Upper lobe of left lung (tissue), 6 donors: ENCODE results near the gene PALMD. TPM values are rescaled to one million over a fixed set of nuclear protein-coding genes. Genes with fewer than 3 reads are reported as not detected.

Experiments
- ATAC-seq, 2 donors: fragments of 200-7000 bp; cut with Tn5 transposase; one replicate each; pipeline ENCODE4 v1.9.1; 2022; ENCODE audit warnings: mild to moderate bottlenecking in 2 of 2, moderate library complexity in 2 of 2; ENCODE audit not compliant: low FRiP score in 2 of 2
- DNase-seq, 2 donors: peaks; one replicate each; pipeline ENCODE4 v3.0.0-alpha.2; 2019 to 2020
- H3K27ac ChIP-seq, 4 donors: fragments of 200-600 bp; sonication (generic); one replicate each; pipeline ENCODE4 v1.5.1; 2016 to 2019
- H3K27me3 ChIP-seq, 4 donors: fragments of 200-600 bp; sonication (generic); one replicate each; pipeline ENCODE4 v1.5.1; 2017 to 2019
- H3K36me3 ChIP-seq, 4 donors: fragments of 200-600 bp; sonication (generic); one replicate each; pipeline ENCODE4 v1.5.1; 2016 to 2019
- H3K4me1 ChIP-seq, 4 donors: fragments of 200-600 bp; sonication (generic); one replicate each; pipeline ENCODE4 v1.5.1; 2018 to 2019
- H3K4me3 ChIP-seq, 4 donors: fragments of 200-600 bp; sonication (generic); one replicate each; pipeline ENCODE4 v1.5.1; 2017 to 2019; ENCODE audit warnings: mild to moderate bottlenecking in 2 of 4, moderate library complexity in 1 of 4
- H3K9me3 ChIP-seq, 4 donors: fragments of 200-600 bp; sonication (generic); one replicate each; pipeline ENCODE4 v1.5.1; 2018 to 2019
- EP300 ChIP-seq, 4 donors: sonication (generic); formaldehyde crosslinking; IDR thresholded peaks; one replicate each; pipeline ENCODE4 v1.5.1; 2017; ENCODE audit warnings: antibody characterized with exemption in 4 of 4, control low read depth in 2 of 4
- POLR2A ChIP-seq, 4 donors: fragments of 450-650 bp; IDR thresholded peaks; one replicate each; pipeline ENCODE4 v1.5.1; 2016 to 2017; ENCODE audit warnings: antibody characterized with exemption in 4 of 4, mild to moderate bottlenecking in 2 of 4
- POLR2AphosphoS5 ChIP-seq, 2 donors: sonication (generic); formaldehyde crosslinking; IDR thresholded peaks; one replicate each; pipeline ENCODE4 v1.5.1; 2017; ENCODE audit warnings: antibody characterized with exemption in 2 of 2
- WGBS, 2 donors: methylation state at CpG; one replicate each; pipeline ENCODE4 v1.1.5; 2017 to 2018; 5-methylcytosine and 5-hydroxymethylcytosine counted together
- total RNA-seq, 6 donors: library from RNA; depleted of rRNA in 4 of 6; stranded (reverse); fragments of >200 nt in 4 of 6; gene quantifications; one replicate each; pipeline versions ENCODE4 v1.1.0 to v1.2.1, GENCODE V29; 2016 to 2021
- TF ChIP-seq, protein P1 (sequence below), 6 experiments: fragments of 450-650 bp in 4 of 6; fragments of 200-600 bp in 2 of 6; sonication (generic) in 2 of 6; IDR thresholded peaks; one replicate each; pipeline ENCODE4 v1.5.1; 2016 to 2019; ENCODE audit warnings: antibody characterized with exemption in 6 of 6
- donor health status: DM: no; HTN: no; CAD: no; lungs with moderate emphysema.
- donor health status: DM: no; HTN: yes; CAD: no; lungs with severe emphysema.

Gene PALMD
- total RNA-seq, 6 donors from 2014 or later: 11.0 to 30.6 (median 23.7) TPM

DNA sequence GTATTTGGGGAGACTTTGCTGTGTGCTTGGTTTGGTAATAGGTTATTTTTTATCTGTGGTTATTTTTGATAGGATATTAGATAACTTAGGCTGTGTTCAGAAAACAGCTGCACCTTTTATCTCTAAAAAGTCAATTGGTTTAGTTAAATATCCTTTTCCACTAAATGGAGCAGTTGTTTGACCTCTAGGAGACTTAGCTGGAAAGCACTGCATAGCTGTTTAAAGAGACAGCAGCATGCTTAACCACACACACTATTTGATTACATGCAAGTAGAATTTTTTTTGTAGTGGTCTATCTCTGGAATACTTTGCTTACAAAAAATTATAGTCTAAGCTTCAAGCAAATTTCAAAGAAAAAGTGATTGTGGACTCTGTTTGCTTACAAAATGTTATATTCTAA, 6.5 kb upstream of the PALMD start:
- Histone ChIP-seq H3K36me3 (no peaks in the 10 kb centered on the region), H3K27me3 (no peaks in the 10 kb centered on the region), H3K4me1 (peaks cover under 1 to 5% (median 2%) of the 10 kb centered on the region in 4 donors), H3K4me3 (no peak overlapping the region), H3K27ac (peak overlapping the region in 1 of 4 donors; percentile 38), H3K9me3 (no peaks in the 10 kb centered on the region)
- no peak for TF ChIP-seq POLR2AphosphoS5 (IDR thresholded peaks at IDR 0.05)
- DNase-seq: no peak
- ATAC-seq: no peak

DNA sequence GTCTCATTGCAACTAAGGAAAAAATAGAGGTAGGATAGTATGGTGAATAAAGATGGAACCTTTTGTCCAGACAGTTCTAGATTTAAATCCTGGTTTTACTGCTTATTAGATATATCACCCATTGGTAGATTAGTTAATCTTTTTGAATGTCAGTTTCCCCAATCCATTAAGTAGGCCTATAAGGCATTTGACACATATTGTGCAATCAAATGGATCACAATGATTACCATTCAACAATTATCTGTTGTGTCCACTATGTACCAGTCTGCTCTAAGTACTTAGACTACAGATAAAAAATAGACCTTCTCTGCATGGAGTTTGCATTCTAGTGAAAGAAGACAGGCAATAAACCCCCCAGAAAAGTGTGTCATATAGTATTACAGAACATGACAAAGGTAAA, 6.0 kb upstream of the PALMD start:
- no peaks in the 10 kb centered on the region for H3K9me3 ChIP-seq
- H3K27me3 ChIP-seq: no peaks in the 10 kb centered on the region
- DNase-seq (no peak), ATAC-seq (no peak)
- no peak overlapping the region for H3K4me3 ChIP-seq
- peaks cover 6 to 10% (median 7%) of the 10 kb centered on the region in 4 donors for H3K4me1 ChIP-seq
- peak overlapping the region in 1 of 4 donors; percentile 38 for H3K27ac ChIP-seq
- TF ChIP-seq POLR2AphosphoS5 (IDR thresholded peaks at IDR 0.05) (no peak), EP300 (IDR thresholded peaks at IDR 0.05) (no peak), POLR2A (IDR thresholded peaks at IDR 0.05) (no peak)
- TF ChIP-seq, protein P1, sequence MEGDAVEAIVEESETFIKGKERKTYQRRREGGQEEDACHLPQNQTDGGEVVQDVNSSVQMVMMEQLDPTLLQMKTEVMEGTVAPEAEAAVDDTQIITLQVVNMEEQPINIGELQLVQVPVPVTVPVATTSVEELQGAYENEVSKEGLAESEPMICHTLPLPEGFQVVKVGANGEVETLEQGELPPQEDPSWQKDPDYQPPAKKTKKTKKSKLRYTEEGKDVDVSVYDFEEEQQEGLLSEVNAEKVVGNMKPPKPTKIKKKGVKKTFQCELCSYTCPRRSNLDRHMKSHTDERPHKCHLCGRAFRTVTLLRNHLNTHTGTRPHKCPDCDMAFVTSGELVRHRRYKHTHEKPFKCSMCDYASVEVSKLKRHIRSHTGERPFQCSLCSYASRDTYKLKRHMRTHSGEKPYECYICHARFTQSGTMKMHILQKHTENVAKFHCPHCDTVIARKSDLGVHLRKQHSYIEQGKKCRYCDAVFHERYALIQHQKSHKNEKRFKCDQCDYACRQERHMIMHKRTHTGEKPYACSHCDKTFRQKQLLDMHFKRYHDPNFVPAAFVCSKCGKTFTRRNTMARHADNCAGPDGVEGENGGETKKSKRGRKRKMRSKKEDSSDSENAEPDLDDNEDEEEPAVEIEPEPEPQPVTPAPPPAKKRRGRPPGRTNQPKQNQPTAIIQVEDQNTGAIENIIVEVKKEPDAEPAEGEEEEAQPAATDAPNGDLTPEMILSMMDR (IDR thresholded peaks at IDR 0.05): no peak
- no peaks in the 10 kb centered on the region for H3K36me3 ChIP-seq

DNA sequence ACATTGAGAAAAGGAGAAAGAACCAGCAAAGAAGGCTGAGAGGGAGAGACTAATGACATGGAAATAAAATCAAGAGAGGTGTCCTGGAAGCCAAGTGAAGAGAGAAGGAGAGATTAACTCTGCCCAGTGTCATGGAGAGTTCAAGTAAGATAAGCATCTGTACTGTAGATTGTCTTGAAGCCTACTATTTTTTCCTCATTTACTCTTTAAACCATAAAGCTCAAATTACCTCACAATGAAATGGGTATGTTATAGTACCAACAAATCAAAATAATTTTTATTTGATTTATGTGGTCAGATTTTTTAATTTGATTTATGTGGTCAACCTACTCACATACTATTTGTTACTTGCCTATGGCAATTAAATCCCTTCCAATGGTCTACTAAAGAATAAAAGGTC, 5.2 kb upstream of the PALMD start:
- H3K27ac ChIP-seq: peak overlapping the region in 1 of 4 donors; percentile 38
- H3K4me1 ChIP-seq: peaks cover 9 to 14% (median 11%) of the 10 kb centered on the region in 4 donors
- ATAC-seq (no peak), DNase-seq (no peak)
- H3K36me3 ChIP-seq: no peaks in the 10 kb centered on the region
- H3K9me3 ChIP-seq: no peaks in the 10 kb centered on the region
- TF ChIP-seq, protein P1 (IDR thresholded peaks at IDR 0.05): no peak
- TF ChIP-seq EP300 (IDR thresholded peaks at IDR 0.05) (no peak), POLR2A (IDR thresholded peaks at IDR 0.05) (no peak), POLR2AphosphoS5 (IDR thresholded peaks at IDR 0.05) (no peak)
- no peak overlapping the region for H3K4me3 ChIP-seq
- no peaks in the 10 kb centered on the region for H3K27me3 ChIP-seq

DNA sequence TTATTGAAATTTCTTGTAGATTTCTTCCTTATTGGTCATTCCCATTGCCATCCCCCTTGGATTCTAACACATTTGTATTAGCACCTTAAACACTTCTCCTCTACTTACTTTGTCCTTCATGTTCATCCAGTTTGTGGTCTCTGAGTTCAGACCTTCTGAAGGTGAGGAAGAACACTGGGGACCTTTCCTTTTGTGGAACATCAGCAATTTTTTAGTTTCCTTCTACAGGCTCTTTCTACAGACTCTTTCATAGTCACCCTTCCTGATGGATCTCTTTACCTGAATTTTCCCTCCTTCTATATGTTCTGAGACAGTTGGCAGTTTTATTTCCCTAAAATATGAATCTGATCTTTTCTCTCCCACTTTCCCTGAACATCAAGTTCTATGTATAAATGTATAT, 4.4 kb upstream of the PALMD start:
- H3K36me3 ChIP-seq: no peaks in the 10 kb centered on the region
- H3K27me3 ChIP-seq: no peaks in the 10 kb centered on the region
- no peaks in the 10 kb centered on the region for H3K9me3 ChIP-seq
- ATAC-seq: no peak
- TF ChIP-seq, protein P1 (IDR thresholded peaks at IDR 0.05): no peak
- TF ChIP-seq EP300 (IDR thresholded peaks at IDR 0.05) (no peak), POLR2AphosphoS5 (IDR thresholded peaks at IDR 0.05) (no peak), POLR2A (IDR thresholded peaks at IDR 0.05) (no peak)
- no peak overlapping the region for H3K27ac ChIP-seq
- DNase-seq: no peak
- H3K4me1 ChIP-seq: peaks cover 9 to 15% (median 13%) of the 10 kb centered on the region in 4 donors
- H3K4me3 ChIP-seq: no peak overlapping the region

DNA sequence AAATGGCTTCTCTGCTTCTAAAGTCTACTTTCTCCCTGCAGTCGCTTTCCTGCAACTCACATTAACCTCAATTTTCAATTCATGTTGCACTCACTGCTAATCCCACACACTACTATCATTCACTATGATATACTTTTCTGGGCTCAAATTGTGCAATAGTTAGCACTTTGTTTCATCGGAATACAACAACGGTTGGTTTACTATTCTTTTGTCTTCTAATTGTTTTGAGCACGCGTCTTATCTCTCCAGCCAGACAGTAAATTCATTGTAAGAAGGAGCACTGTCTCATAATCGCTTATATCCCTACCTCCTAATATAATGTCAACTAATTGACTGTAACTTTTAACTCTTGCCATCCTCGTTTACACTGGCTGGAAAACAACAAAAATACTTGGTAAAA, 3.9 kb upstream of the PALMD start:
- ATAC-seq (no peak), DNase-seq (no peak)
- no peaks in the 10 kb centered on the region for H3K9me3 ChIP-seq
- TF ChIP-seq, protein P1 (IDR thresholded peaks at IDR 0.05): no peak
- TF ChIP-seq POLR2A (IDR thresholded peaks at IDR 0.05) (no peak), EP300 (IDR thresholded peaks at IDR 0.05) (no peak), POLR2AphosphoS5 (IDR thresholded peaks at IDR 0.05) (no peak)
- no peaks in the 10 kb centered on the region for H3K27me3 ChIP-seq
- H3K4me3 ChIP-seq: no peak overlapping the region
- H3K4me1 ChIP-seq: peaks cover 9 to 15% (median 13%) of the 10 kb centered on the region in 4 donors
- H3K36me3 ChIP-seq: no peaks in the 10 kb centered on the region
- WGBS, 2 donors: 60 to 73% methylated on average over 7 of the region's 7 CpGs
- H3K27ac ChIP-seq: no peak overlapping the region
